Measurements from ENCODE around the gene GHR. TPM values are rescaled to one million over a fixed set of nuclear protein-coding genes. Genes with fewer than 3 reads are reported as not detected.
A peak's percentile ranks its signal among the peaks of the same experiment; 100 is the strongest.

GHR gene
- total RNA-seq, 1 donor from 2014 or later = 6.4 TPM

DNA sequence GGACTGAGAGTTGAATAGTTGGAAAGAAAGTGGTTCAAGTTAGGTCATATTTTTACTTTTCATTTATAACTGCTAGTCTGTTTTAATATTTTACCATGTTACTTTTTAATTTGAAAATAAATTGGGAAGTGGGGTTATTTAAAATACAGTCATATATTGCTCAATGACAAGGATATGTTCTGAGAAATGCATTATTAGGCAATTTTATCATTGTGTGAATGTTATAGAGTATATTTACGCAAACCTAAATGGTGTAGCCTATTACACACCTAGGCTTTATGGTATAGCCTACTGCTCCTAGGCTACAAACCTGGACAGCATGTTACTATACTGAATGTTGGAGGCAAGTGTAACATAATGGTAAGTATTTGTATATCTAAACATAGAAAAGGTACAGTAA lies 338.6 kb downstream of the GHR start:
- H3K27ac ChIP-seq = no peak overlapping the region
- no peak overlapping the region for H3K4me3 ChIP-seq
- DNase-seq (ENCODE audit: low spot score in 2 of 2) = no peak
- no peaks in the 10 kb centered on the region for H3K27me3 ChIP-seq
- H3K4me1 ChIP-seq = no peaks in the 10 kb centered on the region
- intact Hi-C loops (cut with DNase I) = no loop called here
- no peaks in the 10 kb centered on the region for H3K36me3 ChIP-seq
- H3K9me3 ChIP-seq = no peaks in the 10 kb centered on the region
- TF ChIP-seq, protein P1, sequence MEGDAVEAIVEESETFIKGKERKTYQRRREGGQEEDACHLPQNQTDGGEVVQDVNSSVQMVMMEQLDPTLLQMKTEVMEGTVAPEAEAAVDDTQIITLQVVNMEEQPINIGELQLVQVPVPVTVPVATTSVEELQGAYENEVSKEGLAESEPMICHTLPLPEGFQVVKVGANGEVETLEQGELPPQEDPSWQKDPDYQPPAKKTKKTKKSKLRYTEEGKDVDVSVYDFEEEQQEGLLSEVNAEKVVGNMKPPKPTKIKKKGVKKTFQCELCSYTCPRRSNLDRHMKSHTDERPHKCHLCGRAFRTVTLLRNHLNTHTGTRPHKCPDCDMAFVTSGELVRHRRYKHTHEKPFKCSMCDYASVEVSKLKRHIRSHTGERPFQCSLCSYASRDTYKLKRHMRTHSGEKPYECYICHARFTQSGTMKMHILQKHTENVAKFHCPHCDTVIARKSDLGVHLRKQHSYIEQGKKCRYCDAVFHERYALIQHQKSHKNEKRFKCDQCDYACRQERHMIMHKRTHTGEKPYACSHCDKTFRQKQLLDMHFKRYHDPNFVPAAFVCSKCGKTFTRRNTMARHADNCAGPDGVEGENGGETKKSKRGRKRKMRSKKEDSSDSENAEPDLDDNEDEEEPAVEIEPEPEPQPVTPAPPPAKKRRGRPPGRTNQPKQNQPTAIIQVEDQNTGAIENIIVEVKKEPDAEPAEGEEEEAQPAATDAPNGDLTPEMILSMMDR (IDR thresholded peaks at IDR 0.05) = no peak

DNA sequence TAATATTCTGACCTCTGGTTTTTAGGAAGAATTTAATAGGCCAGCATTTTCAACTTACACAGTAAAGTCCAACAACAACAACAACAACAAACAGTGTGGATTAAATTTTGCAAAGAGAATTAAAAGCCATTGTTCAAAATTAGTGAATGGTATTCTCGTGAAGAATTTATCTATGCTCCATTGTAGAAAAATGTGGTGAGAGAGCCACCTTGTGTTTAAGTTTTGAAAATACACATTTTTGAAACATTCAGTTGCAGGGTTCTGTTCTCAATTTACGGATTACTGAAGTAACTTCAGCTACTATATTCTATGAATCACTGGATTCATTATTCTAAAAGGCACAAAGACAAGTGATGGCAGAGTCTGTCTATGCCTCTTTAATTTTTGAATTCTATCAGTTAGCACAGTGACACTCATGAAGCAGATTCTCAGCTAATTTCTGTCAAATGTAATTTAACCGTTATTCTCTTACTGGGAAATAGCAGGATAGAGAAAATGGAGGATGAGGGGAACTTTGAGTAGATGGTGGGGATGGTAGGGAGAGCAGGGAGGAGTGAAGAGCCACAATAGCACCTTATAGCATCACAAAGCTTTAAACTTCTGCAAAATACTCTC lies 344.4 kb downstream of the GHR start:
- H3K4me3 ChIP-seq = no peak overlapping the region
- no peaks in the 10 kb centered on the region for H3K4me1 ChIP-seq
- no peaks in the 10 kb centered on the region for H3K27me3 ChIP-seq
- H3K36me3 ChIP-seq = no peaks in the 10 kb centered on the region
- H3K27ac ChIP-seq = no peak overlapping the region
- intact Hi-C loops (cut with DNase I) = loop anchor here (2.0 to 5.0 kb wide), 4 partner anchors 120 to 911 kb away; partner anchors contain the start of gene GHR
- TF ChIP-seq, protein P1 (IDR thresholded peaks at IDR 0.05) = peak; percentile 23 to 67 (median 35)
- no peaks in the 10 kb centered on the region for H3K9me3 ChIP-seq
- DNase-seq (ENCODE audit: low spot score in 2 of 2) = no peak

- intact Hi-C loops (cut with DNase I) = loop anchor here (5.0 kb wide), 3 partner anchors 119 to 761 kb away; partner anchors contain the start of gene GHR
- Histone ChIP-seq H3K27ac (no peak overlapping the region), H3K4me1 (no peaks in the 10 kb centered on the region), H3K4me3 (no peak overlapping the region), H3K9me3 (no peaks in the 10 kb centered on the region), H3K36me3 (no peaks in the 10 kb centered on the region), H3K27me3 (no peaks in the 10 kb centered on the region)
- TF ChIP-seq, protein P1 (IDR thresholded peaks at IDR 0.05) = no peak
- DNase-seq (ENCODE audit: low spot score in 2 of 2) = no peak
Observed at GRCh38 chr5:42768106-42768504, 344.9 kb downstream of the GHR start.

DNA sequence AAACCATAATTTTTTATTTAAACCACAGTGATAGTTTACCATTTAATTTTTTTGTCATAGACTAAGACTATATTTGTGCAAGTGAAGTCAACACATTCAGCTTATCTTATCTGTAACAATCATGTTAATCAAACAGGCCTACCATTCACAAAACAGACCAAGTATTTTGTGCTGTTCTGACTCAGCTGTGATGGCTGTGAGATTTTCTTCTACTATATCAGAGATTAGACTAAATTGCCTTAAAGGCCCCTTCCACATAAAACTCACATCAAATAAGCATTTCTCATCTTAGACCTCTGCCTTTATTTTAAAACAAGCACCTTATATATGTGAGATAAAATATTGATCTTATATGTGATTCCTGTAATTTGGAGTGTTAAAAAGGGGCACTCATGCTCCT lies 346.8 kb downstream of the GHR start:
- TF ChIP-seq, protein P1 (IDR thresholded peaks at IDR 0.05) = no peak
- Histone ChIP-seq H3K4me3 (no peak overlapping the region), H3K27ac (no peak overlapping the region), H3K9me3 (no peaks in the 10 kb centered on the region), H3K27me3 (no peaks in the 10 kb centered on the region), H3K36me3 (no peaks in the 10 kb centered on the region), H3K4me1 (no peaks in the 10 kb centered on the region)
- intact Hi-C loops (cut with DNase I) = no loop called here
- no peak for DNase-seq (ENCODE audit: low spot score in 2 of 2)

Measured in ascending aorta (tissue), 2 donors.